SH-SY5Y (cell line): ENCODE results near the gene PRDX5.

ENCODE experiments used
- GATA2 ChIP-seq: IDR thresholded peaks from 2 replicates; pipeline ENCODE4 v1.6.1; 2011; ENCODE audit warnings: mild to moderate bottlenecking, low read depth, low read length
- GATA3 ChIP-seq: IDR thresholded peaks from 2 replicates; pipeline ENCODE4 v1.6.1; 2011; ENCODE audit warnings: low read depth, mild to moderate bottlenecking, low read length, moderate library complexity

- TF ChIP-seq GATA3 (no peak), GATA2 (no peak)
Measured at GRCh38 chr11:64362339-64362738, 44.4 kb downstream of the PRDX5 start.
